Measurements from ENCODE around the gene INHBC. TPM values are rescaled to one million over a fixed set of nuclear protein-coding genes. Genes with fewer than 3 reads are reported as not detected.

The INHBC gene
- total RNA-seq, 4 donors from 2014 or later = 0.20 to 0.35 TPM; not detected in 2

DNA sequence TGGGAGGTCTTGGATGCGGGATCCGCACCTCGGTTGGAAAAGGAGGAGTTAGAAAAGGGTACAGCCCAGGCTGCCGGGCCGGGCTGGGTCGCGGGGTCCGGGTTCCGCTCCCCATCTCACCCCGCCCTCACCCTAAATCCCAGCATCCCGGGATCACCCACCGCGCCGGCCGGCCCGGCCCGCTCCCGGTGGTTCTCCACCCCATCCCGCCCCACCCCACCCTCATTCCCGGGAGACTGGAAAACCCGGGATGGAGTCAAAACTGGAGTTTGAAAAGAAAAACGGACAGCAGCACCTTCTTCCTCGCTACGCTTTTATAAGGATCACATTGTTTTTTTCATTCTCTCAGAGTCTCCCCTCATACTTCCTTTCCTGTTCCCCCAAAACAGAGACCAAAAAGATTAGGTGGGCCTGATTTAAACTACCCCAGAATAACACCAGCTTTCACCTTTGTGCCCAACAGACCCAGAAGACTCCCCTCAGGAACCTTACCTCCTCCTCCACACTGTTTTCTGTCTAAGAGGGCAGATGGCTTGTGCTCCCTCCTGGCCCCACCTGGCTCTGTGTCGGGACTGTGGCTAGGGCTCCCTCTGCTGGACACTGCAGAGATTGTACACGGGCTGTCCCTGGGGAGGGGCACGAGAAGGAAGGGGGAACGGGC lies 27.8 kb downstream of the INHBC start:
- Histone ChIP-seq H3K27ac (peak overlapping the region; percentile 66 to 78 (median 76)), H3K27me3 (peaks cover 14 to 19% (median 18%) of the 10 kb centered on the region in 3 donors), H3K9me3 (no peaks in the 10 kb centered on the region), H3K4me1 (peaks cover 24 to 37% of the 10 kb centered on the region in 2 donors), H3K4me3 (peak overlapping the region; percentile 68 to 78 (median 70)), H3K36me3 (no peaks in the 10 kb centered on the region)
- intact Hi-C loops (cut with DNase I; ENCODE audit: low total_unique reads) = no loop called here
- ATAC-seq = peak; percentile 73 to 86
- TF ChIP-seq, protein P1, sequence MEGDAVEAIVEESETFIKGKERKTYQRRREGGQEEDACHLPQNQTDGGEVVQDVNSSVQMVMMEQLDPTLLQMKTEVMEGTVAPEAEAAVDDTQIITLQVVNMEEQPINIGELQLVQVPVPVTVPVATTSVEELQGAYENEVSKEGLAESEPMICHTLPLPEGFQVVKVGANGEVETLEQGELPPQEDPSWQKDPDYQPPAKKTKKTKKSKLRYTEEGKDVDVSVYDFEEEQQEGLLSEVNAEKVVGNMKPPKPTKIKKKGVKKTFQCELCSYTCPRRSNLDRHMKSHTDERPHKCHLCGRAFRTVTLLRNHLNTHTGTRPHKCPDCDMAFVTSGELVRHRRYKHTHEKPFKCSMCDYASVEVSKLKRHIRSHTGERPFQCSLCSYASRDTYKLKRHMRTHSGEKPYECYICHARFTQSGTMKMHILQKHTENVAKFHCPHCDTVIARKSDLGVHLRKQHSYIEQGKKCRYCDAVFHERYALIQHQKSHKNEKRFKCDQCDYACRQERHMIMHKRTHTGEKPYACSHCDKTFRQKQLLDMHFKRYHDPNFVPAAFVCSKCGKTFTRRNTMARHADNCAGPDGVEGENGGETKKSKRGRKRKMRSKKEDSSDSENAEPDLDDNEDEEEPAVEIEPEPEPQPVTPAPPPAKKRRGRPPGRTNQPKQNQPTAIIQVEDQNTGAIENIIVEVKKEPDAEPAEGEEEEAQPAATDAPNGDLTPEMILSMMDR (IDR thresholded peaks at IDR 0.05 in 4 of 5, conservative IDR thresholded peaks at IDR 0.05 in 1 of 5) = peak; percentile 93 to 95 (median 95)
- TF ChIP-seq POLR2A (IDR thresholded peaks at IDR 0.05) = peak; percentile 7 to 29
- in situ Hi-C loops (cut with MboI; ENCODE audit: low sequenced_read_pairs in 4 of 4) = no loop called here
- DNase-seq = peak; percentile 67 to 81

GRCh38 chr12:57462912-57463253 lies 28.3 kb downstream of the INHBC start:
- intact Hi-C loops (cut with DNase I; ENCODE audit: low total_unique reads) = no loop called here
- Histone ChIP-seq H3K27me3 (peaks cover 14 to 19% (median 18%) of the 10 kb centered on the region in 3 donors), H3K4me1 (peaks cover 20 to 37% of the 10 kb centered on the region in 2 donors), H3K27ac (peak overlapping the region in 3 of 4 donors; percentile 66 to 77 (median 76)), H3K4me3 (peak overlapping the region in 3 of 4 donors; percentile 68 to 71 (median 69)), H3K9me3 (no peaks in the 10 kb centered on the region), H3K36me3 (no peaks in the 10 kb centered on the region)
- in situ Hi-C loops (cut with MboI; ENCODE audit: low sequenced_read_pairs in 4 of 4) = no loop called here
- DNase-seq = no peak
- ATAC-seq = no peak
- no peak for TF ChIP-seq POLR2A (IDR thresholded peaks at IDR 0.05)
- TF ChIP-seq, protein P1 (IDR thresholded peaks at IDR 0.05 in 4 of 5, conservative IDR thresholded peaks at IDR 0.05 in 1 of 5) = peak in 2 of 5 experiments; percentile 2 to 4

- DNase-seq = no peak
- Histone ChIP-seq H3K27ac (no peak overlapping the region), H3K9me3 (no peaks in the 10 kb centered on the region), H3K27me3 (peaks cover 14 to 19% (median 18%) of the 10 kb centered on the region in 3 donors), H3K36me3 (no peaks in the 10 kb centered on the region), H3K4me1 (peaks cover 12 to 30% of the 10 kb centered on the region in 2 donors), H3K4me3 (no peak overlapping the region)
- intact Hi-C loops (cut with DNase I; ENCODE audit: low total_unique reads) = no loop called here
- ATAC-seq = no peak
- in situ Hi-C loops (cut with MboI; ENCODE audit: low sequenced_read_pairs in 4 of 4) = no loop called here
- TF ChIP-seq POLR2A (IDR thresholded peaks at IDR 0.05) = no peak
- TF ChIP-seq, protein P1 (IDR thresholded peaks at IDR 0.05 in 4 of 5, conservative IDR thresholded peaks at IDR 0.05 in 1 of 5) = no peak
Measured at GRCh38 chr12:57464569-57464968, 30.0 kb downstream of the INHBC start.

DNA sequence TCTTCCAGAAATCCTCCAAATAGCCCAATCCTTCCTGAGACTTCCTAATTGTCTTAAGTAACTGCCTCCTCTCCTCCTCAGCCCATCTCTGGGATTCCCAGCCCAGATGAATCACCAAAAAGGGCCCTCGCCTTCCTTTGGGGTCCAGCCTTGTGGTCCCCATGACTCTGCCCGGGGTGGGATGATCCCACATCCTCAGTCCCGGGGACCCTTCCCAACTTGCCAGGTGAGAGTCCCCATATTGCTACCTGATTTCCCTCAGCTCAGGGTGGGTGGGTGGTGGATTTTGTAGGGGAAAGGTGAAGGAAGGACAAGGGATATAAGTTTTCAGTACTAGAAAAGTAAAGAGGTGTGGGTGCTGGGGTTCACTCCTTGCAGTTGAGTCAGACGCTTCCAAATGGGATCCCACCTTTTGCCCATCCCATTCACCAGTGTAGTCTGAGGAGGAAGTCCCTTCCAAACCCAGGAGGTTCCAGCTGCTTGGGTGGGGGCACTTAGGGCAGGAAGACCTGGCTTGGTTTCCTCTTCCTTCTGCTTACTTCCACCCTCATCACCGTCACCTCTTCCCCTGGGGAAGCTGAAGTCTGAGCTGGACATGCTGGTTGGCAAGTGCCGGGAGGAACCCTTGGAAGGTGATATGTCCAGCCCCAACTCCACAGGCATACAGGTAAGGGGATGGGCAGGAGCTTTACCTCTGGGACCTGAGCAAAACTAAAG lies 30.6 kb downstream of the INHBC start:
- in situ Hi-C loops (cut with MboI; ENCODE audit: low sequenced_read_pairs in 4 of 4) = no loop called here

More for the DNA sequence above, 30.6 kb downstream of the INHBC start:
- peaks cover 12 to 25% of the 10 kb centered on the region in 2 donors for H3K4me1 ChIP-seq
- H3K9me3 ChIP-seq = no peaks in the 10 kb centered on the region
- intact Hi-C loops (cut with DNase I; ENCODE audit: low total_unique reads) = no loop called here
- no peak for TF ChIP-seq POLR2A (IDR thresholded peaks at IDR 0.05)
- TF ChIP-seq, protein P1 (IDR thresholded peaks at IDR 0.05 in 4 of 5, conservative IDR thresholded peaks at IDR 0.05 in 1 of 5) = no peak
- no peak overlapping the region for H3K4me3 ChIP-seq
- H3K36me3 ChIP-seq = no peaks in the 10 kb centered on the region
- ATAC-seq = no peak
- H3K27me3 ChIP-seq = peaks cover 14 to 15% (median 14%) of the 10 kb centered on the region in 3 donors
- no peak overlapping the region for H3K27ac ChIP-seq
- no peak for DNase-seq
